GM21515 (cell line): Measurements from ENCODE around the gene RBM42.
"Not testable (repeated sequence)": the region's sequence is repeated elsewhere in the genome, so short reads cannot be mapped to it uniquely, and the experiment has no call there.

Experiments used
- ATAC-seq: cut with Tn5 transposase; IDR thresholded peaks from one replicate; pipeline ENCODE4 v1.9.1; 2021; ENCODE audit not compliant: unreplicated experiment

RBM42 gene

GRCh38 chr19:35628565-35629331, at the start of gene RBM42:
RBM42 (plus strand) TSS chr19:35629036; CDS start chr19:35629154, 118 bp downstream.
- peak; percentile 90 for ATAC-seq

- no peak for ATAC-seq
These were observed 46.1 kb upstream of the RBM42 start for GRCh38 chr19:35582760-35583159.

GRCh38 chr19:35585848-35586247, 43.0 kb upstream of the RBM42 start, which contains the start of gene PMIS2:
PMIS2 (plus strand) TSS chr19:35586173; CDS start chr19:35586260, 87 bp downstream.
- no peak for ATAC-seq

- ATAC-seq, result no peak
These were observed 41.5 kb upstream of the RBM42 start for GRCh38 chr19:35587321-35587720.

- no peak for ATAC-seq
These were observed 38.0 kb upstream of the RBM42 start for GRCh38 chr19:35590875-35591274.

GRCh38 chr19:35592226-35592625, 36.6 kb upstream of the RBM42 start:
- ATAC-seq, result no peak

GRCh38 chr19:35595026-35595425, 33.8 kb upstream of the RBM42 start:
- not testable (repeated sequence) for ATAC-seq

- ATAC-seq, result no peak
These were observed 32.9 kb upstream of the RBM42 start for GRCh38 chr19:35595928-35596327.

GRCh38 chr19:35596366-35596999, 32.4 kb upstream of the RBM42 start:
- ATAC-seq, result no peak

- no peak for ATAC-seq
These were observed 26.9 kb upstream of the RBM42 start for GRCh38 chr19:35601971-35602370.

- ATAC-seq, result not testable (repeated sequence)
These were observed 24.4 kb upstream of the RBM42 start for GRCh38 chr19:35604436-35604835.

- not testable (repeated sequence) for ATAC-seq
These were observed 21.7 kb upstream of the RBM42 start for GRCh38 chr19:35607170-35607569.

- ATAC-seq, result no peak
These were observed 21.2 kb upstream of the RBM42 start for GRCh38 chr19:35607661-35608060.

GRCh38 chr19:35608251-35608650, 20.6 kb upstream of the RBM42 start:
- no peak for ATAC-seq

- no peak for ATAC-seq
These were observed 18.9 kb upstream of the RBM42 start for GRCh38 chr19:35609851-35610353.

GRCh38 chr19:35612224-35612558, 16.6 kb upstream of the RBM42 start:
- ATAC-seq, result no peak

- peak; percentile 69 for ATAC-seq
These were observed 16.1 kb upstream of the RBM42 start, which contains the start of gene HAUS5 for GRCh38 chr19:35612559-35613321. HAUS5 (plus strand) TSS chr19:35612735; CDS start chr19:35612795, 60 bp downstream.

GRCh38 chr19:35613574-35613973, 15.3 kb upstream of the RBM42 start:
- no peak for ATAC-seq

- ATAC-seq, result no peak
These were observed 13.8 kb upstream of the RBM42 start for GRCh38 chr19:35615036-35615435.

- ATAC-seq, result no peak
These were observed 10.0 kb upstream of the RBM42 start for GRCh38 chr19:35618857-35619256.

GRCh38 chr19:35619290-35619923, 9.4 kb upstream of the RBM42 start:
- ATAC-seq, result no peak
